Spleen (tissue), 7 donors: ENCODE results near the gene TCF7L1.

Source experiments
- CTCF ChIP-seq, 11 experiments: fragments of 200-600 bp in 7 of 11; fragments of 450-650 bp in 4 of 11; sonication (generic) in 4 of 11; IDR thresholded peaks in 8 of 11; conservative IDR thresholded peaks in 3 of 11; 1 replicate in 7 of 11; 2 replicates in 4 of 11; pipeline versions ENCODE4 v1.4.0 to v1.8.0; 2016 to 2021; ENCODE audit warnings: antibody characterized with exemption in 11 of 11, inconsistent platforms in 4 of 11, mild to moderate bottlenecking in 1 of 11
- POLR2A ChIP-seq, 3 donors: fragments of 450-650 bp; IDR thresholded peaks; one replicate each; pipeline ENCODE4 v1.5.1; 2017; ENCODE audit warnings: antibody characterized with exemption in 3 of 3, mild to moderate bottlenecking in 1 of 3
- POLR2AphosphoS5 ChIP-seq, 3 donors: sonication (generic); formaldehyde crosslinking; IDR thresholded peaks; one replicate each; pipeline ENCODE4 v1.5.1; 2017; ENCODE audit warnings: antibody characterized with exemption in 3 of 3
- donor health status: DM: no; HTN: no; CAD: no; lungs with moderate emphysema.
- donor health status: DM: no; HTN: no; CAD: no.
- donor health status: DM: no; HTN: no; CAD: no.

GRCh38 chr2:85259101-85259590, 126.0 kb downstream of the TCF7L1 start:
- TF ChIP-seq POLR2AphosphoS5 (IDR thresholded peaks at IDR 0.05) (no peak), CTCF (IDR thresholded peaks at IDR 0.05 in 8 of 11, conservative IDR thresholded peaks at IDR 0.05 in 3 of 11) (no peak), POLR2A (IDR thresholded peaks at IDR 0.05) (no peak)
